ENCODE results near the gene NCOA5. TPM values are rescaled to one million over a fixed set of nuclear protein-coding genes. Genes with fewer than 3 reads are reported as not detected.

NCOA5 gene
- polyA plus RNA-seq, 2 donors = 8.6 to 10.7 TPM

- Histone ChIP-seq H3K27ac (ENCODE audit: low read depth in 2 of 2, low read length in 1 of 2) (no peak overlapping the region), H3K27me3 (ENCODE audit: control insufficient read depth in 1 of 2, insufficient read depth in 2 of 2, low read length in 2 of 2) (peaks cover 0 to 3% of the 10 kb centered on the region in 2 donors), H3K4me1 (ENCODE audit: control insufficient read depth in 2 of 2, insufficient read depth in 2 of 2, low read length in 1 of 2) (peaks cover 0 to 8% of the 10 kb centered on the region in 2 donors), H3K4me3 (ENCODE audit: low read depth in 1 of 2, low read length in 2 of 2) (no peak overlapping the region), H3K36me3 (ENCODE audit: control insufficient read depth in 2 of 2, insufficient read depth in 2 of 2, low read length in 1 of 2) (no peaks in the 10 kb centered on the region), H3K9me3 (ENCODE audit: control insufficient read depth in 2 of 2, insufficient read depth in 1 of 2, low read depth in 1 of 2, low read length in 1 of 2) (peaks cover 0 to 11% of the 10 kb centered on the region in 2 donors)
- 51 to 60% methylated on average over 10 of the region's 10 CpGs for WGBS, 2 donors
These were observed 64.4 kb downstream of the NCOA5 start for GRCh38 chr20:46025376-46025783.

- Histone ChIP-seq H3K27me3 (ENCODE audit: control insufficient read depth in 1 of 2, insufficient read depth in 2 of 2, low read length in 2 of 2) (peaks cover 0 to 3% of the 10 kb centered on the region in 2 donors), H3K4me3 (ENCODE audit: low read depth in 1 of 2, low read length in 2 of 2) (no peak overlapping the region), H3K4me1 (ENCODE audit: control insufficient read depth in 2 of 2, insufficient read depth in 2 of 2, low read length in 1 of 2) (peaks cover 0 to 8% of the 10 kb centered on the region in 2 donors), H3K27ac (ENCODE audit: low read depth in 2 of 2, low read length in 1 of 2) (no peak overlapping the region), H3K36me3 (ENCODE audit: control insufficient read depth in 2 of 2, insufficient read depth in 2 of 2, low read length in 1 of 2) (no peaks in the 10 kb centered on the region), H3K9me3 (ENCODE audit: control insufficient read depth in 2 of 2, insufficient read depth in 1 of 2, low read depth in 1 of 2, low read length in 1 of 2) (peaks cover 0 to 4% of the 10 kb centered on the region in 2 donors)
- 60 to 61% methylated on average over 4 of the region's 4 CpGs for WGBS, 2 donors
These were observed 65.8 kb downstream of the NCOA5 start for GRCh38 chr20:46023999-46024398.

- Histone ChIP-seq H3K27me3 (ENCODE audit: control insufficient read depth in 1 of 2, insufficient read depth in 2 of 2, low read length in 2 of 2) (peaks cover 0 to under 1% of the 10 kb centered on the region in 2 donors), H3K4me1 (ENCODE audit: control insufficient read depth in 2 of 2, insufficient read depth in 2 of 2, low read length in 1 of 2) (peaks cover 0 to 8% of the 10 kb centered on the region in 2 donors), H3K36me3 (ENCODE audit: control insufficient read depth in 2 of 2, insufficient read depth in 2 of 2, low read length in 1 of 2) (no peaks in the 10 kb centered on the region), H3K27ac (ENCODE audit: low read depth in 2 of 2, low read length in 1 of 2) (no peak overlapping the region), H3K4me3 (ENCODE audit: low read depth in 1 of 2, low read length in 2 of 2) (no peak overlapping the region), H3K9me3 (ENCODE audit: control insufficient read depth in 2 of 2, insufficient read depth in 1 of 2, low read depth in 1 of 2, low read length in 1 of 2) (peaks cover 0 to 3% of the 10 kb centered on the region in 2 donors)
- WGBS, 2 donors = 35 to 37% methylated on average over 8 of the region's 8 CpGs
These were observed 66.6 kb downstream of the NCOA5 start for GRCh38 chr20:46023148-46023484.

GRCh38 chr20:46022411-46023147 lies 67.2 kb downstream of the NCOA5 start:
- Histone ChIP-seq H3K9me3 (ENCODE audit: control insufficient read depth in 2 of 2, insufficient read depth in 1 of 2, low read depth in 1 of 2, low read length in 1 of 2) (peaks cover 0 to 3% of the 10 kb centered on the region in 2 donors), H3K27me3 (ENCODE audit: control insufficient read depth in 1 of 2, insufficient read depth in 2 of 2, low read length in 2 of 2) (no peaks in the 10 kb centered on the region), H3K4me1 (ENCODE audit: control insufficient read depth in 2 of 2, insufficient read depth in 2 of 2, low read length in 1 of 2) (peaks cover 0 to 8% of the 10 kb centered on the region in 2 donors), H3K36me3 (ENCODE audit: control insufficient read depth in 2 of 2, insufficient read depth in 2 of 2, low read length in 1 of 2) (no peaks in the 10 kb centered on the region), H3K4me3 (ENCODE audit: low read depth in 1 of 2, low read length in 2 of 2) (no peak overlapping the region), H3K27ac (ENCODE audit: low read depth in 2 of 2, low read length in 1 of 2) (no peak overlapping the region)
- 2% methylated on average over 34 of the region's 37 CpGs for WGBS, 2 donors

GRCh38 chr20:46021361-46022359 lies 68.1 kb downstream of the NCOA5 start:
- no peaks in the 10 kb centered on the region for H3K27me3 ChIP-seq (ENCODE audit: control insufficient read depth in 1 of 2, insufficient read depth in 2 of 2, low read length in 2 of 2)

GRCh38 chr20:46020555-46020954 lies 69.2 kb downstream of the NCOA5 start:
- Histone ChIP-seq H3K27ac (ENCODE audit: low read depth in 2 of 2, low read length in 1 of 2) (no peak overlapping the region), H3K27me3 (ENCODE audit: control insufficient read depth in 1 of 2, insufficient read depth in 2 of 2, low read length in 2 of 2) (no peaks in the 10 kb centered on the region), H3K9me3 (ENCODE audit: control insufficient read depth in 2 of 2, insufficient read depth in 1 of 2, low read depth in 1 of 2, low read length in 1 of 2) (peaks cover 0 to 3% of the 10 kb centered on the region in 2 donors), H3K4me3 (ENCODE audit: low read depth in 1 of 2, low read length in 2 of 2) (no peak overlapping the region), H3K36me3 (ENCODE audit: control insufficient read depth in 2 of 2, insufficient read depth in 2 of 2, low read length in 1 of 2) (no peaks in the 10 kb centered on the region), H3K4me1 (ENCODE audit: control insufficient read depth in 2 of 2, insufficient read depth in 2 of 2, low read length in 1 of 2) (peaks cover 0 to 8% of the 10 kb centered on the region in 2 donors)
- WGBS, 2 donors = 76 to 86% methylated on average over 4 of the region's 4 CpGs

More at GRCh38 chr20:46021361-46022359, 68.1 kb downstream of the NCOA5 start:
- Histone ChIP-seq H3K4me3 (ENCODE audit: low read depth in 1 of 2, low read length in 2 of 2) (peak overlapping the region in 1 of 2 donors; percentile 38), H3K4me1 (ENCODE audit: control insufficient read depth in 2 of 2, insufficient read depth in 2 of 2, low read length in 1 of 2) (peaks cover 0 to 8% of the 10 kb centered on the region in 2 donors), H3K36me3 (ENCODE audit: control insufficient read depth in 2 of 2, insufficient read depth in 2 of 2, low read length in 1 of 2) (no peaks in the 10 kb centered on the region), H3K27ac (ENCODE audit: low read depth in 2 of 2, low read length in 1 of 2) (no peak overlapping the region), H3K9me3 (ENCODE audit: control insufficient read depth in 2 of 2, insufficient read depth in 1 of 2, low read depth in 1 of 2, low read length in 1 of 2) (peaks cover 0 to 3% of the 10 kb centered on the region in 2 donors)
- 8 to 9% methylated on average over 70 to 71 of the region's 71 CpGs for WGBS, 2 donors

GRCh38 chr20:46018611-46019010 lies 71.2 kb downstream of the NCOA5 start:
- H3K36me3 ChIP-seq (ENCODE audit: control insufficient read depth in 2 of 2, insufficient read depth in 2 of 2, low read length in 1 of 2) = no peaks in the 10 kb centered on the region
- H3K27ac ChIP-seq (ENCODE audit: low read depth in 2 of 2, low read length in 1 of 2) = no peak overlapping the region
- H3K27me3 ChIP-seq (ENCODE audit: control insufficient read depth in 1 of 2, insufficient read depth in 2 of 2, low read length in 2 of 2) = peaks cover 0 to 2% of the 10 kb centered on the region in 2 donors
- WGBS, 2 donors = 59 to 60% methylated on average over 6 of the region's 6 CpGs
- peaks cover 0 to 3% of the 10 kb centered on the region in 2 donors for H3K9me3 ChIP-seq (ENCODE audit: control insufficient read depth in 2 of 2, insufficient read depth in 1 of 2, low read depth in 1 of 2, low read length in 1 of 2)
- H3K4me3 ChIP-seq (ENCODE audit: low read depth in 1 of 2, low read length in 2 of 2) = no peak overlapping the region
- peaks cover 3 to 11% of the 10 kb centered on the region in 2 donors for H3K4me1 ChIP-seq (ENCODE audit: control insufficient read depth in 2 of 2, insufficient read depth in 2 of 2, low read length in 1 of 2)

GRCh38 chr20:46018112-46018511 lies 71.7 kb downstream of the NCOA5 start:
- 51 to 60% methylated on average over 4 of the region's 4 CpGs for WGBS, 2 donors
- Histone ChIP-seq H3K27ac (ENCODE audit: low read depth in 2 of 2, low read length in 1 of 2) (no peak overlapping the region), H3K4me1 (ENCODE audit: control insufficient read depth in 2 of 2, insufficient read depth in 2 of 2, low read length in 1 of 2) (peaks cover 3 to 11% of the 10 kb centered on the region in 2 donors), H3K9me3 (ENCODE audit: control insufficient read depth in 2 of 2, insufficient read depth in 1 of 2, low read depth in 1 of 2, low read length in 1 of 2) (peaks cover 0 to 3% of the 10 kb centered on the region in 2 donors), H3K27me3 (ENCODE audit: control insufficient read depth in 1 of 2, insufficient read depth in 2 of 2, low read length in 2 of 2) (peaks cover 0 to 2% of the 10 kb centered on the region in 2 donors), H3K36me3 (ENCODE audit: control insufficient read depth in 2 of 2, insufficient read depth in 2 of 2, low read length in 1 of 2) (no peaks in the 10 kb centered on the region), H3K4me3 (ENCODE audit: low read depth in 1 of 2, low read length in 2 of 2) (no peak overlapping the region)

GRCh38 chr20:46017272-46017671 lies 72.5 kb downstream of the NCOA5 start:
- no peaks in the 10 kb centered on the region for H3K36me3 ChIP-seq (ENCODE audit: control insufficient read depth in 2 of 2, insufficient read depth in 2 of 2, low read length in 1 of 2)
- no peaks in the 10 kb centered on the region for H3K9me3 ChIP-seq (ENCODE audit: control insufficient read depth in 2 of 2, insufficient read depth in 1 of 2, low read depth in 1 of 2, low read length in 1 of 2)
- peaks cover 0 to 4% of the 10 kb centered on the region in 2 donors for H3K27me3 ChIP-seq (ENCODE audit: control insufficient read depth in 1 of 2, insufficient read depth in 2 of 2, low read length in 2 of 2)
- 64 to 67% methylated on average over 4 of the region's 4 CpGs for WGBS, 2 donors
- no peak overlapping the region for H3K27ac ChIP-seq (ENCODE audit: low read depth in 2 of 2, low read length in 1 of 2)
- H3K4me1 ChIP-seq (ENCODE audit: control insufficient read depth in 2 of 2, insufficient read depth in 2 of 2, low read length in 1 of 2) = peaks cover 3 to 11% of the 10 kb centered on the region in 2 donors
- no peak overlapping the region for H3K4me3 ChIP-seq (ENCODE audit: low read depth in 1 of 2, low read length in 2 of 2)
